T-helper 17 cell (primary cell): ENCODE data around the gene PRRG2. TPM values are rescaled to one million over a fixed set of nuclear protein-coding genes. Genes with fewer than 3 reads are reported as not detected.

Source experiments
- ATAC-seq: fragments of 150-1000 bp; cut with Tn5 transposase; 2 replicates; pipeline ENCODE4 v1.10.0; 2021; ENCODE audit warnings: mild to moderate bottlenecking, moderate library complexity
- DNase-seq, 3 donors: peaks; one replicate each; pipeline versions ENCODE4 v3.0.0 to v3.0.0-alpha.2; 2020 to 2021
- H3K9me3 ChIP-seq: one replicate; pipeline ENCODE4 v1.7.0; 2013; ENCODE audit warnings: low read length, mild to moderate bottlenecking; ENCODE audit not compliant: control insufficient read depth, poor library complexity, severe bottlenecking
- H3K27ac Mint-ChIP-seq: one replicate; pipeline ENCODE4 v1.8.0; 2022; ENCODE audit warnings: mild to moderate bottlenecking, moderate library complexity, mixed read lengths
- H3K27me3 Mint-ChIP-seq: one replicate; pipeline ENCODE4 v1.8.0; 2022; ENCODE audit warnings: mixed read lengths
- H3K36me3 Mint-ChIP-seq: one replicate; pipeline ENCODE4 v1.8.0; 2022; ENCODE audit warnings: low read depth, mixed read lengths
- H3K4me1 Mint-ChIP-seq: one replicate; pipeline ENCODE4 v1.8.0; 2022; ENCODE audit warnings: mild to moderate bottlenecking, mixed read lengths
- H3K4me3 Mint-ChIP-seq: one replicate; pipeline ENCODE4 v1.8.0; 2022; ENCODE audit warnings: mild to moderate bottlenecking, moderate library complexity, mixed read lengths
- total RNA-seq, 4 donors: library from RNA in 2 of 4; stranded (reverse) in 2 of 4; gene quantifications; one replicate each; pipeline ENCODE4 v1.2.3 and lab custom pipeline; 2022 to 2026

Gene PRRG2
- total RNA-seq, 2 donors from 2014 or later, result 1.1 to 1.3 TPM

GRCh38 chr19:49585023-49585422, 3.9 kb downstream of the PRRG2 start:
- H3K4me1 Mint-ChIP-seq, result peaks cover 11% of the 10 kb centered on the region
- no peak for ATAC-seq
- no peak for DNase-seq
- H3K36me3 Mint-ChIP-seq, result peaks cover 2% of the 10 kb centered on the region
- H3K27ac Mint-ChIP-seq, result no peak overlapping the region
- no peaks in the 10 kb centered on the region for H3K27me3 Mint-ChIP-seq
- H3K4me3 Mint-ChIP-seq, result no peak overlapping the region
- no peaks in the 10 kb centered on the region for H3K9me3 ChIP-seq

GRCh38 chr19:49587227-49587626, 6.1 kb downstream of the PRRG2 start:
- Mint-ChIP-seq H3K36me3 (no peaks in the 10 kb centered on the region), H3K27ac (no peak overlapping the region), H3K4me1 (peaks cover 6% of the 10 kb centered on the region), H3K27me3 (no peaks in the 10 kb centered on the region), H3K4me3 (no peak overlapping the region)
- H3K9me3 ChIP-seq, result no peaks in the 10 kb centered on the region
- ATAC-seq (no peak), DNase-seq (no peak)

GRCh38 chr19:49588365-49589122, 7.4 kb downstream of the PRRG2 start:
- peak overlapping the region; percentile 37 for H3K27ac Mint-ChIP-seq
- no peaks in the 10 kb centered on the region for H3K27me3 Mint-ChIP-seq
- H3K9me3 ChIP-seq, result no peaks in the 10 kb centered on the region
- H3K4me1 Mint-ChIP-seq, result peaks cover 17% of the 10 kb centered on the region
- H3K36me3 Mint-ChIP-seq, result peaks cover 2% of the 10 kb centered on the region
- DNase-seq (peak in 1 of 3 donors; percentile 28), ATAC-seq (peak; percentile 16)
- H3K4me3 Mint-ChIP-seq, result no peak overlapping the region

- Mint-ChIP-seq H3K4me1 (peaks cover 25% of the 10 kb centered on the region), H3K4me3 (peak overlapping the region; percentile 93), H3K27me3 (no peaks in the 10 kb centered on the region), H3K36me3 (peaks cover 2% of the 10 kb centered on the region), H3K27ac (peak overlapping the region; percentile 92)
- H3K9me3 ChIP-seq, result no peaks in the 10 kb centered on the region
- no peak for ATAC-seq
- DNase-seq, result no peak
Measured at GRCh38 chr19:49589502-49589905, 8.4 kb downstream of the PRRG2 start.

- peak overlapping the region; percentile 93 for H3K4me3 Mint-ChIP-seq
- peaks cover 2% of the 10 kb centered on the region for H3K36me3 Mint-ChIP-seq
- peaks cover 27% of the 10 kb centered on the region for H3K4me1 Mint-ChIP-seq
- peak overlapping the region; percentile 92 for H3K27ac Mint-ChIP-seq
- DNase-seq (peak; percentile 89 to 93 (median 92)), ATAC-seq (peak; percentile 82)
- no peaks in the 10 kb centered on the region for H3K27me3 Mint-ChIP-seq
- H3K9me3 ChIP-seq, result no peaks in the 10 kb centered on the region
Measured at GRCh38 chr19:49590071-49590970, 9.2 kb downstream of the PRRG2 start.

GRCh38 chr19:49590971-49591730, 10.0 kb downstream of the PRRG2 start, which contains the start of gene PRR12:
PRR12 (plus strand) TSS chr19:49591182; CDS start chr19:49591655, 473 bp downstream.
- peaks cover 27% of the 10 kb centered on the region for H3K4me1 Mint-ChIP-seq
- H3K27me3 Mint-ChIP-seq, result no peaks in the 10 kb centered on the region
- H3K9me3 ChIP-seq, result no peaks in the 10 kb centered on the region
- peaks cover 2% of the 10 kb centered on the region for H3K36me3 Mint-ChIP-seq
- peak within 1 kb of the TSS; percentile 93 for H3K27ac Mint-ChIP-seq
- peak within 1 kb of the TSS; percentile 93 for H3K4me3 Mint-ChIP-seq
- DNase-seq (peak; percentile 50 to 81 (median 72)), ATAC-seq (peak; percentile 30)

GRCh38 chr19:49591731-49592485, 10.8 kb downstream of the PRRG2 start:
- DNase-seq (peak in 2 of 3 donors; percentile 39 to 50), ATAC-seq (no peak)
- Mint-ChIP-seq H3K36me3 (peaks cover 2% of the 10 kb centered on the region), H3K4me3 (peak overlapping the region; percentile 93), H3K27ac (peak overlapping the region; percentile 93), H3K4me1 (peaks cover 27% of the 10 kb centered on the region), H3K27me3 (no peaks in the 10 kb centered on the region)
- H3K9me3 ChIP-seq, result no peaks in the 10 kb centered on the region

- Mint-ChIP-seq H3K4me3 (peak overlapping the region; percentile 93), H3K27me3 (no peaks in the 10 kb centered on the region), H3K4me1 (peaks cover 27% of the 10 kb centered on the region), H3K36me3 (peaks cover 2% of the 10 kb centered on the region), H3K27ac (peak overlapping the region; percentile 93)
- no peak for DNase-seq
- ATAC-seq, result no peak
- no peaks in the 10 kb centered on the region for H3K9me3 ChIP-seq
Measured at GRCh38 chr19:49592486-49593232, 11.5 kb downstream of the PRRG2 start.

- H3K36me3 Mint-ChIP-seq, result peaks cover 2% of the 10 kb centered on the region
- peak overlapping the region; percentile 93 for H3K4me3 Mint-ChIP-seq
- peak overlapping the region; percentile 93 for H3K27ac Mint-ChIP-seq
- DNase-seq (peak; percentile 83 to 88 (median 85)), ATAC-seq (peak; percentile 62)
- H3K9me3 ChIP-seq, result no peaks in the 10 kb centered on the region
- no peaks in the 10 kb centered on the region for H3K27me3 Mint-ChIP-seq
- peaks cover 27% of the 10 kb centered on the region for H3K4me1 Mint-ChIP-seq
Measured at GRCh38 chr19:49593233-49594113, 12.4 kb downstream of the PRRG2 start.

GRCh38 chr19:49594157-49594992, 13.3 kb downstream of the PRRG2 start:
- no peaks in the 10 kb centered on the region for H3K9me3 ChIP-seq
- Mint-ChIP-seq H3K4me1 (peaks cover 24% of the 10 kb centered on the region), H3K27me3 (no peaks in the 10 kb centered on the region), H3K27ac (peak overlapping the region; percentile 93), H3K4me3 (peak overlapping the region; percentile 93), H3K36me3 (peaks cover 2% of the 10 kb centered on the region)
- DNase-seq, result no peak
- ATAC-seq, result no peak
